Measurements from ENCODE around the gene KNDC1.
"Not testable (repeated sequence)": the region's sequence is repeated elsewhere in the genome, so short reads cannot be mapped to it uniquely, and the experiment has no call there.

KNDC1 gene, protein sequence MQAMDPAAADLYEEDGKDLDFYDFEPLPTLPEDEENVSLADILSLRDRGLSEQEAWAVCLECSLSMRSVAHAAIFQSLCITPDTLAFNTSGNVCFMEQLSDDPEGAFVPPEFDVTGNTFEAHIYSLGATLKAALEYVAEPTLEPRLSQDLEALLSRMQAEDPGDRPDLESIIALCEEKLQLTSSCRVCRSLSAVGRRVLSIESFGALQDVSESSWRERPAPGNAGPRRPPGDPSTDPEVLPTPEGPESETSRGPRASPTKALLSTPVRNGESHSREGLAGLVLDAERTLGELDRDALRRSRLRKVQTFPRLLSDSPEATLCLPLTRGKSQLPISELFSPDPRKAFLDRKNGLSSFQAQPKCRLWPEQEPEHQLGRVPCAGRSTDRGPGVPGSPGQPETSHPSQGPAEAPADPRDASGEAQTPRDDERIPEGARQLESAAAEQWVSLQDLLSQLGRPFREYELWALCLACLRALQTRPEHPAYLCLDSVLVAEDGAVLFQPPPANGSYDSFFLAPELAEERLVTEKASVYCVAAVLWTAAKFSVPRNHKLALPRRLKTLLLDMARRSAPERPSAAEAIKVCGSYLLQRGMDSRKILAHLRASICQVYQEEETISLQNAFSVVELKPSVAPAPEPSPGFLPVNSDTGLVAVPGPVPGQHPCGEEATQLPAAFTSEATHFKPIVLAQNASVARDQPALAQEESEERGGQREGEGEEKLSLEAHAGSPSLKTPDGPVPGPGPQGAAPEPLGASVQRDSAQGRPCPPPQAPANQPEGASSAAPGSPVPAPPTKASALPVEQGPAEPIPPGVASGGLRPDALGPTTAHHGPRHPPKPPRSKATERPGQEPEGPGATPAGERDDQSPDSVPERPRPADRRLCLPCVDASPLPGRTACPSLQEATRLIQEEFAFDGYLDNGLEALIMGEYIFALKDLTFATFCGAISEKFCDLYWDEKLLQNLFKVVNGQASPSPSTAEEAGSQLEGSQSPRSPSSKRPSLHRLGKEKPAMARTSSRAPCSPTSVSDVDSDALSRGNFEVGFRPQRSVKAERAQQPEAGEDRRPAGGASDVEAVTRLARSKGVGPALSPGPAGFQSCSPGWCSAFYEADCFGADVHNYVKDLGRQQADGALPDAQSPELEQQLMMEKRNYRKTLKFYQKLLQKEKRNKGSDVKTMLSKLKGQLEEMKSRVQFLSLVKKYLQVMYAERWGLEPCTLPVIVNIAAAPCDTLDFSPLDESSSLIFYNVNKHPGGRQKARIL (N-terminal part only)

GRCh38 chr10:133159950-133160825 lies at the start of gene KNDC1:
KNDC1 (plus strand) TSS chr10:133160219; CDS start chr10:133160468, 249 bp downstream.
- Histone ChIP-seq H3K4me3 (ENCODE audit: low read depth in 1 of 5, low read length in 5 of 5) (peak within 1 kb of the TSS in 4 of 5 donors; percentile 34 to 53 (median 42)), H3K36me3 (ENCODE audit: control insufficient read depth in 5 of 5, insufficient read depth in 5 of 5, low read length in 5 of 5) (no peaks in the 10 kb centered on the region), H3K4me1 (ENCODE audit: control insufficient read depth in 5 of 5, insufficient read depth in 5 of 5, low read length in 5 of 5) (peaks cover 0 to 13% (median 11%) of the 10 kb centered on the region in 5 donors), H3K9me3 (ENCODE audit: control insufficient read depth in 5 of 5, low read length in 5 of 5) (no peaks in the 10 kb centered on the region), H3K9ac (ENCODE audit: low read length in 5 of 5) (no peak within 1 kb of the TSS), H3K27me3 (ENCODE audit: control insufficient read depth in 5 of 5, insufficient read depth in 4 of 5, low read length in 5 of 5) (peaks cover 36 to 64% (median 45%) of the 10 kb centered on the region in 5 donors), H3K27ac (ENCODE audit: low read depth, low read length) (no peak within 1 kb of the TSS)

- no peak overlapping the region for H3K9ac ChIP-seq (ENCODE audit: low read length in 5 of 5)
- H3K9me3 ChIP-seq (ENCODE audit: control insufficient read depth in 5 of 5, low read length in 5 of 5): peaks cover 7 to 35% (median 30%) of the 10 kb centered on the region in 5 donors
- H3K27me3 ChIP-seq (ENCODE audit: control insufficient read depth in 5 of 5, insufficient read depth in 4 of 5, low read length in 5 of 5): peaks cover 14 to 27% (median 22%) of the 10 kb centered on the region in 5 donors
- peaks cover 0 to 8% (median 0%) of the 10 kb centered on the region in 5 donors for H3K4me1 ChIP-seq (ENCODE audit: control insufficient read depth in 5 of 5, insufficient read depth in 5 of 5, low read length in 5 of 5)
- no peak overlapping the region for H3K4me3 ChIP-seq (ENCODE audit: low read depth in 1 of 5, low read length in 5 of 5)
- no peaks in the 10 kb centered on the region for H3K36me3 ChIP-seq (ENCODE audit: control insufficient read depth in 5 of 5, insufficient read depth in 5 of 5, low read length in 5 of 5)
- H3K27ac ChIP-seq (ENCODE audit: low read depth, low read length): no peak overlapping the region
Measured at GRCh38 chr10:133110609-133111275, 49.3 kb upstream of the KNDC1 start.

DNA sequence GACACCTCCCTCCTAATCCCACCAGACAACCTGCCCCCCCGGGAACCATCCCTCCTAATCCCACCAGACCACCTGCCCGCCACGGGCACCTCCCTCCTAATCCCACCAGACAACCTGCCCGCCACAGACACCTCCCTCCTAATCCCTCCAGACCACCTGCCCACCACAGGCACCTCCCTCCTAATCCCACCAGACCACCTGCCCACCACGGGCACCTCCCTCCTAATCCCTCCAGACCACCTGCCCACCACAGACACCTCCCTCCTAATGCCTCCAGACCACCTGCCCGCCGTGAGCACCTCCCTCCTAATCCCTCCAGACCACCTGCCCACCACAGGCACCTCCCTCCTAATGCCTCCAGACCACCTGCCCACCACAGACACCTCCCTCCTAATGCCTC lies 48.4 kb upstream of the KNDC1 start:
- H3K9me3 ChIP-seq (ENCODE audit: control insufficient read depth in 5 of 5, low read length in 5 of 5): peaks cover 7 to 26% (median 26%) of the 10 kb centered on the region in 5 donors
- H3K4me1 ChIP-seq (ENCODE audit: control insufficient read depth in 5 of 5, insufficient read depth in 5 of 5, low read length in 5 of 5); H3K4me3 ChIP-seq (ENCODE audit: low read depth in 1 of 5, low read length in 5 of 5); H3K36me3 ChIP-seq (ENCODE audit: control insufficient read depth in 5 of 5, insufficient read depth in 5 of 5, low read length in 5 of 5); H3K9ac ChIP-seq (ENCODE audit: low read length in 5 of 5); H3K27ac ChIP-seq (ENCODE audit: low read depth, low read length): not testable (repeated sequence)
- peaks cover 8 to 25% (median 19%) of the 10 kb centered on the region in 5 donors for H3K27me3 ChIP-seq (ENCODE audit: control insufficient read depth in 5 of 5, insufficient read depth in 4 of 5, low read length in 5 of 5)

- H3K4me1 ChIP-seq (ENCODE audit: control insufficient read depth in 5 of 5, insufficient read depth in 5 of 5, low read length in 5 of 5): peaks cover 0 to 8% (median 0%) of the 10 kb centered on the region in 5 donors
- H3K27me3 ChIP-seq (ENCODE audit: control insufficient read depth in 5 of 5, insufficient read depth in 4 of 5, low read length in 5 of 5): peaks cover 14 to 35% (median 19%) of the 10 kb centered on the region in 5 donors
- H3K36me3 ChIP-seq (ENCODE audit: control insufficient read depth in 5 of 5, insufficient read depth in 5 of 5, low read length in 5 of 5): no peaks in the 10 kb centered on the region
- no peak overlapping the region for H3K27ac ChIP-seq (ENCODE audit: low read depth, low read length)
- H3K4me3 ChIP-seq (ENCODE audit: low read depth in 1 of 5, low read length in 5 of 5): no peak overlapping the region
- H3K9me3 ChIP-seq (ENCODE audit: control insufficient read depth in 5 of 5, low read length in 5 of 5): peaks cover 0 to 14% (median 9%) of the 10 kb centered on the region in 5 donors
- no peak overlapping the region for H3K9ac ChIP-seq (ENCODE audit: low read length in 5 of 5)
Measured at GRCh38 chr10:133113146-133113830, 46.7 kb upstream of the KNDC1 start.

GRCh38 chr10:133113847-133114246 lies 46.2 kb upstream of the KNDC1 start:
- Histone ChIP-seq H3K9ac (ENCODE audit: low read length in 5 of 5) (no peak overlapping the region), H3K27me3 (ENCODE audit: control insufficient read depth in 5 of 5, insufficient read depth in 4 of 5, low read length in 5 of 5) (peaks cover 14 to 37% (median 19%) of the 10 kb centered on the region in 5 donors), H3K36me3 (ENCODE audit: control insufficient read depth in 5 of 5, insufficient read depth in 5 of 5, low read length in 5 of 5) (no peaks in the 10 kb centered on the region), H3K9me3 (ENCODE audit: control insufficient read depth in 5 of 5, low read length in 5 of 5) (peaks cover 0 to 13% (median 10%) of the 10 kb centered on the region in 5 donors), H3K4me3 (ENCODE audit: low read depth in 1 of 5, low read length in 5 of 5) (no peak overlapping the region), H3K27ac (ENCODE audit: low read depth, low read length) (no peak overlapping the region), H3K4me1 (ENCODE audit: control insufficient read depth in 5 of 5, insufficient read depth in 5 of 5, low read length in 5 of 5) (peaks cover 0 to 8% (median 0%) of the 10 kb centered on the region in 5 donors)

DNA sequence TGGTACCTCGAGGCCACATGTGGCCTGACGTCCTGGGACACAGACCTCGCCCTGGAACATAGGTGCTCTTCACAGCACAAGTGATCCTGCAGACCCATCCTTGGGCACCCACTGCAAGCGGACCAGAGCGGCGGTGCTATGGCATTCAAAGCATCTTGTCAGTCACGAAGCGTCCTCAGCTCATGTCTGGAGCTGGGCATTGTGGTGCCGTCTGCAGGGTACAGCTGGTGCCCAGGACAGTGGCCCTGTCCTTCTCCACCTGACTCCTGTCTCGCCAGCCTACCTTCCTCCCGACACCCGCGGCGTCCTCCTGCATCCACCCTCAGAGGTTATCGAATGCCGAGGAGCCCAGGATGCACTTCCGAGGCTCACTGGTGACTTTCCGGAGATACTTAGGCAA lies 45.8 kb upstream of the KNDC1 start:
- peaks cover 0 to 8% (median 0%) of the 10 kb centered on the region in 5 donors for H3K4me1 ChIP-seq (ENCODE audit: control insufficient read depth in 5 of 5, insufficient read depth in 5 of 5, low read length in 5 of 5)
- H3K27ac ChIP-seq (ENCODE audit: low read depth, low read length): no peak overlapping the region
- H3K9ac ChIP-seq (ENCODE audit: low read length in 5 of 5): no peak overlapping the region
- H3K36me3 ChIP-seq (ENCODE audit: control insufficient read depth in 5 of 5, insufficient read depth in 5 of 5, low read length in 5 of 5): no peaks in the 10 kb centered on the region
- peaks cover 14 to 36% (median 19%) of the 10 kb centered on the region in 5 donors for H3K27me3 ChIP-seq (ENCODE audit: control insufficient read depth in 5 of 5, insufficient read depth in 4 of 5, low read length in 5 of 5)
- no peak overlapping the region for H3K4me3 ChIP-seq (ENCODE audit: low read depth in 1 of 5, low read length in 5 of 5)
- H3K9me3 ChIP-seq (ENCODE audit: control insufficient read depth in 5 of 5, low read length in 5 of 5): peaks cover 0 to 14% (median 10%) of the 10 kb centered on the region in 5 donors

GRCh38 chr10:133114726-133115452 lies 45.1 kb upstream of the KNDC1 start:
- Histone ChIP-seq H3K4me1 (ENCODE audit: control insufficient read depth in 5 of 5, insufficient read depth in 5 of 5, low read length in 5 of 5) (peaks cover 0 to 6% (median 0%) of the 10 kb centered on the region in 5 donors), H3K9me3 (ENCODE audit: control insufficient read depth in 5 of 5, low read length in 5 of 5) (peaks cover 0 to 13% (median 6%) of the 10 kb centered on the region in 5 donors), H3K27ac (ENCODE audit: low read depth, low read length) (no peak overlapping the region), H3K36me3 (ENCODE audit: control insufficient read depth in 5 of 5, insufficient read depth in 5 of 5, low read length in 5 of 5) (no peaks in the 10 kb centered on the region), H3K27me3 (ENCODE audit: control insufficient read depth in 5 of 5, insufficient read depth in 4 of 5, low read length in 5 of 5) (peaks cover 14 to 31% (median 16%) of the 10 kb centered on the region in 5 donors), H3K4me3 (ENCODE audit: low read depth in 1 of 5, low read length in 5 of 5) (no peak overlapping the region), H3K9ac (ENCODE audit: low read length in 5 of 5) (no peak overlapping the region)

- peaks cover 0 to 1% (median 0%) of the 10 kb centered on the region in 5 donors for H3K4me1 ChIP-seq (ENCODE audit: control insufficient read depth in 5 of 5, insufficient read depth in 5 of 5, low read length in 5 of 5)
- H3K36me3 ChIP-seq (ENCODE audit: control insufficient read depth in 5 of 5, insufficient read depth in 5 of 5, low read length in 5 of 5): no peaks in the 10 kb centered on the region
- H3K4me3 ChIP-seq (ENCODE audit: low read depth in 1 of 5, low read length in 5 of 5): no peak overlapping the region
- peaks cover 14 to 26% (median 16%) of the 10 kb centered on the region in 5 donors for H3K27me3 ChIP-seq (ENCODE audit: control insufficient read depth in 5 of 5, insufficient read depth in 4 of 5, low read length in 5 of 5)
- peaks cover 0 to 14% (median 6%) of the 10 kb centered on the region in 5 donors for H3K9me3 ChIP-seq (ENCODE audit: control insufficient read depth in 5 of 5, low read length in 5 of 5)
- no peak overlapping the region for H3K27ac ChIP-seq (ENCODE audit: low read depth, low read length)
- H3K9ac ChIP-seq (ENCODE audit: low read length in 5 of 5): no peak overlapping the region
Measured at GRCh38 chr10:133115453-133115842, 44.6 kb upstream of the KNDC1 start.
